Measurements from ENCODE around the gene AKR1E2. TPM values are rescaled to one million over a fixed set of nuclear protein-coding genes. Genes with fewer than 3 reads are reported as not detected.

AKR1E2 gene
- total and polyA plus RNA-seq, 2 of the 8 experiments (the other 6 are each of a cell fraction or from before 2014, with no cell fraction given), result 2.6 to 3.5 TPM

DNA sequence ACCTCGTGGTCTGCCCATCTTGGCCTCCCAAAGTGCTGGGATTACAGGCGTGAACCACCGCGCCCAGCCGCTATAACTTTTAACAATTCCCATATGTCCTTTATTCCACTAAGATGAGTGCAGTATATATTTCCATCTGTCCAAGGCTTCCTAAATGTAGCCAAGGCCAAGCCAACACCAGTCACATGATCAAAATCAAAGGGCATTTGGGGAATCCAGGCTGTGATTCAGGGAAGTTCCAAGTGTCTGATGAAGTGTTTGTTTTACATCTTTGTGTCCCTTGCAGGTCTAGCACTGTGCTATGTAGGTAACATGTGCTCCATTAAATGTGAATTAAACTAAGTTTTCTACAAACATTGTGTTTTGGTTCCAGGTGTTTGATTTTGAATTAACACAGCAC is 20.8 kb downstream of the AKR1E2 start:
- Histone ChIP-seq H2BK12ac (ENCODE audit: low read depth, low read length) (no peak overlapping the region), H3K56ac (replicated peaks; ENCODE audit: insufficient read length, low read depth, low read length) (no peak overlapping the region), H3K27me3 (replicated peaks in 1 of 4; ENCODE audit: control insufficient read depth in 3 of 4, extremely low read depth in 1 of 4, insufficient read depth in 3 of 4, low read length in 3 of 4) (0 out of 7 replicates have a peak, but pooled peaks cover 0 to 3% (median 0%) of the 10 kb centered on the region in 4 experiments), H2BK20ac (ENCODE audit: low read length) (no peak overlapping the region), H3K4me3 (ENCODE audit: extremely low read depth in 1 of 4, insufficient read depth in 2 of 4, low read depth in 3 of 4, low read length in 4 of 4) (no peak overlapping the region), H2AFZ (ENCODE audit: low read length) (no peak overlapping the region), H4K8ac (ENCODE audit: extremely low read depth, insufficient read depth, low read length) (no peak overlapping the region), H2BK120ac (replicated peaks; ENCODE audit: low read depth, low read length) (no peak overlapping the region), H3K23ac (ENCODE audit: insufficient read length) (no peak overlapping the region), H3K4me2 (ENCODE audit: insufficient read depth in 1 of 2, low read depth in 2 of 2, low read length in 2 of 2) (no peak overlapping the region), H3K4ac (replicated peaks; ENCODE audit: insufficient read length, low read depth, low read length) (no peak overlapping the region), H3K14ac (ENCODE audit: insufficient read length) (no peak overlapping the region), H3K18ac (ENCODE audit: extremely low read depth, low read length) (no peak overlapping the region), H3K79me1 (ENCODE audit: low read depth, low read length) (no peaks in the 10 kb centered on the region), H2AK5ac (ENCODE audit: low read depth, low read length) (no peak overlapping the region), H3K27ac (ENCODE audit: low read depth, low read length) (no peak overlapping the region), H2BK15ac (ENCODE audit: low read length) (no peak overlapping the region), H3K4me1 (replicated peaks in 1 of 4; ENCODE audit: control insufficient read depth in 3 of 4, insufficient read depth in 4 of 4, low read length in 3 of 4) (peaks cover 0 to 3% (median 2%) of the 10 kb centered on the region in 4 experiments; a peak in 4 of 7 replicates), H4K5ac (ENCODE audit: insufficient read length, low read depth, low read length) (no peak overlapping the region), H3K23me2 (ENCODE audit: low read depth, low read length) (no peaks in the 10 kb centered on the region), H2BK5ac (ENCODE audit: low read depth, low read length) (no peak overlapping the region), H3K79me2 (ENCODE audit: control insufficient read depth in 1 of 2, insufficient read depth in 2 of 2, low read length in 2 of 2) (no peaks in the 10 kb centered on the region), H3K9me3 (ENCODE audit: insufficient read depth in 2 of 2, low read depth in 1 of 2, low read length in 1 of 2) (peaks cover 0 to 9% of the 10 kb centered on the region in 2 experiments; a peak in 1 of 4 replicates), H3K36me3 (ENCODE audit: control insufficient read depth in 2 of 4, insufficient read depth in 4 of 4, low read length in 3 of 4) (no peaks in the 10 kb centered on the region), H4K20me1 (replicated peaks in 1 of 2; ENCODE audit: control insufficient read depth in 1 of 2, insufficient read depth in 2 of 2, low read length in 2 of 2) (no peaks in the 10 kb centered on the region), H3K9ac (replicated peaks in 1 of 4; ENCODE audit: extremely low read depth in 1 of 4, low read depth in 3 of 4, low read length in 3 of 4) (no peak overlapping the region), H4K91ac (replicated peaks; ENCODE audit: insufficient read length, low read length) (no peak overlapping the region)
- ChIA-PET POLR2A (ENCODE audit: partially characterized antibody) (no interaction called here), CTCF (ENCODE audit: partially characterized antibody) (interaction anchor here (4.0 to 6.6 kb wide), 3 partner anchors 9 to 437 kb away, joined by 32 to 86 read pairs (median 66); no protein-coding TSS in a partner anchor)
- FAIRE-seq, result no peak
- WGBS, 2 experiments (ENCODE audit: extremely low coverage in 1 of 2, insufficient coverage in 1 of 2, insufficient read length in 1 of 2, insufficient replicate concordance in 2 of 2, low coverage in 1 of 2, low lambda C conversion rate in 2 of 2, missing lambda C conversion rate in 1 of 2), result 74% methylated on average over 5 of the region's 5 CpGs; no CpG with 5 or more reads in 1 of the 2 experiments
- DNase-seq (ENCODE audit: low read depth in 1 of 2, low spot score in 2 of 2), result no peak
- TF ChIP-seq KDM1A (IDR thresholded peaks at IDR 0.05; ENCODE audit: borderline replicate concordance, low read length) (no peak), SUZ12 (IDR thresholded peaks at IDR 0.05; ENCODE audit: low read length) (no peak), SP1 (IDR thresholded peaks at IDR 0.05; ENCODE audit: low read depth, low read length) (no peak), SAP30 (IDR thresholded peaks at IDR 0.05; ENCODE audit: insufficient read depth, insufficient replicate concordance, low read length) (no peak), RFX5 (IDR thresholded peaks at IDR 0.05; ENCODE audit: borderline replicate concordance, low read depth, low read length) (no peak), CHD2 (IDR thresholded peaks at IDR 0.05; ENCODE audit: low read length) (no peak), RXRA (IDR thresholded peaks at IDR 0.05; ENCODE audit: insufficient read depth, low read depth, low read length) (no peak), SIRT6 (IDR thresholded peaks at IDR 0.05; ENCODE audit: low read length) (no peak)
- TF ChIP-seq, protein P1, sequence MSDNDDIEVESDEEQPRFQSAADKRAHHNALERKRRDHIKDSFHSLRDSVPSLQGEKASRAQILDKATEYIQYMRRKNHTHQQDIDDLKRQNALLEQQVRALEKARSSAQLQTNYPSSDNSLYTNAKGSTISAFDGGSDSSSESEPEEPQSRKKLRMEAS (IDR thresholded peaks at IDR 0.05), result no peak
